ENCODE results near the gene MYH6.
"Not testable (repeated sequence)": the region's sequence is repeated elsewhere in the genome, so short reads cannot be mapped to it uniquely, and the experiment has no call there.

Gene MYH6

GRCh38 chr14:23413681-23414080 lies 5.6 kb upstream of the MYH6 start:
- no peak for DNase-seq

GRCh38 chr14:23411563-23412525 lies 3.8 kb upstream of the MYH6 start:
- no peak for DNase-seq

DNA sequence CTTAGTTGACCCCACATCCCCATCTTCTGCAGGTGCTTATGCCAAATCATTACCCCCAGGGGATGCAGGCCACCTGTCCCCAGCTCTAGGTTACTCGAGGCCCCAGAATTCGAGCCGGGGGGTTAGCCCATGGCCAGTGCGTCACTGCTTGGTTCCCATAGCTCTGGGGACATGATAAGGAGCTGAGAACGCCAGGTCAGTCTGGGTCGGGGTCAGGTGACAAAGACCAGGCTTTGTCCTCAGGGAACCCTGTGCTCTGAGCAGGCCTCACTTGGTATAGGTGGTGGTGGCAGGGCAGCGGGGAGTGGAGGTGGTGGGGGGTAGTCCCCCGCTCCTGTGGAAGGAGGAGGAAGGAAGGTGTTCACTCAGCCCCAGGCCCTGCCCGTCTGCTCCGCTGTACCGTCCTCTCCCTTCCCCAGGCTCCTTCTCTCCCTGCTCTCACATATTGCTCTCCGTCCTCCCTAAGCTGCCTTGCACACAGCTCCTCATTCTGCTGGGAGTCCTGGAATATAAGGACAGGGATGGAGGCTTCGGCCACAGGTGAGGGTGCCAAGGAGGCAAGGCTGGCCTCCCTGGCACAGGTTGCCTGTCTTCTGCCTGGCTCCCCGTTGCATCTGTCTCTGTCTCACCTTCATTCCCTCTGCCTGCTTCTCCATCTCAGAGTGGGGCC lies 2.0 kb upstream of the MYH6 start:
- DNase-seq = no peak

DNA sequence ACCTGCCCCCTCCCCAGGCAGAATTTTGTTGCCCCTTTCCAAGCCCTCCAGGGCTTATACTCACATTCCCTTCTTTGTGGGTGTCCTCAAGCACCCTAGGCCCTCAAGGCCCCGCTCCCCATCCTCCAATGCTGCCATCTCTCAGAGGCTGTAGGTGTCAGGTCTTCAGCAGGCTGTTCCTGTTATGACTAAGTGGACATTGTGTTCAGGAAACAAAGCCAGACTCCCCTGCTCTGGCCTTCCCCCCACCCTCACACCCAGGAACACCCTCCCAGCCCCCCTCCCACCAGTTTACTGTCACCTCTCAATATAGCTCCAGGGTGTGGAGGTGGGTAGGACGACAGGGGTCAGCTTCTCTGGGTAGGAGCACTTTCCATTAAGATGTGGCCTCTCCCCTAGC lies 1.4 kb upstream of the MYH6 start:
- no peak for DNase-seq

- DNase-seq = no peak
These were observed 196 bp upstream of the MYH6 start for GRCh38 chr14:23408307-23408630.

DNA sequence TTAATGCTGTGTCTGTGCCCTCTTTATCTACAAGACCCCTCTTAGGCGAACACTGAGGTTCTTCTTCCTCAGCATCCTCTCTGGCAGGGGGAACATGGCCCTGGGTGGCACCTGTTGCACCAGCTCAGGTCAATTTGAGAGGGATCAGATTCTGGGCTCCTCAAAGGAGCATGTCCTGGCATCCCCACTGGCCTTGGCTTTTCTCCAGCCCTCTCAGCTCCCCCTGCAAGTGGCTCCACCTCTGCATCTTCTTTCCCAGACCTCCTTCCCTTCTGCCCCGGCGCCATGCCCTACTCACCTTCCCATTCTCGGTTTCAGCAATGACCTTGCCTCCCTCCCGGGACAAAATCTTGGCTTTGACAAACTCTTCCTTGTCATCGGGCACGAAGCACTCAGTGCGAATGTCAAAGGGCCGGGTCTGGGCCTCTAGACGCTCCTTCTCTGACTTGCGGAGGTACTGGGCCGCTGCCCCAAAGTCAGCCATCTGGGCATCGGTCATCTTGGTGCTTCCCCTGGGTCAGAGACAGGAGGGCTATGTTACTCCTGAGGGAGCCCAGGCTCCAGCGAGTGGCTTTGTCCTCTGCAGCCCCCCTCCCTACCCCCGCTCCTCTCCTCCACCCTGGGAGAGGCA lies 1.2 kb downstream of the MYH6 start:
- no peak for DNase-seq

DNA sequence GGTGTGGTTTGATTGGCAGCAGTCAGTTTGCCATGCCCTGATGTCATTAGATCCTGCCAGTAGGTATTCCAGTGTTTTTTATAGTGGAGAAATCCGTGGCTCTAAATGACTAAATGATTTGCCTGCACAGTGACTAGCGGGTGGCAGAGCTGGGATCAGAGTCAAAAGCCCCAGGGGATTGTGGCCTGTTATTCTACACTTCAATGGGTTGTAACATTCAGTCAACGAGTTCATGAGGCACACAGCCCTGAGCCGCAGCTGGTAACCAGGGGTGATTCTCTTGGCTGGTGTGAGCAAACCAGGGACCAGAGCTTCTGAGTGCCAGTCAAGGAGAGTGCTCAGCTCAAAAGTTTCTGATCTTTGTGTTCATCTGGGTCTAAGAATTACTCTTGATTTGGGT lies 1.8 kb downstream of the MYH6 start:
- no peak for DNase-seq

GRCh38 chr14:23405516-23406025 lies 2.5 kb downstream of the MYH6 start:
- no peak for DNase-seq

DNA sequence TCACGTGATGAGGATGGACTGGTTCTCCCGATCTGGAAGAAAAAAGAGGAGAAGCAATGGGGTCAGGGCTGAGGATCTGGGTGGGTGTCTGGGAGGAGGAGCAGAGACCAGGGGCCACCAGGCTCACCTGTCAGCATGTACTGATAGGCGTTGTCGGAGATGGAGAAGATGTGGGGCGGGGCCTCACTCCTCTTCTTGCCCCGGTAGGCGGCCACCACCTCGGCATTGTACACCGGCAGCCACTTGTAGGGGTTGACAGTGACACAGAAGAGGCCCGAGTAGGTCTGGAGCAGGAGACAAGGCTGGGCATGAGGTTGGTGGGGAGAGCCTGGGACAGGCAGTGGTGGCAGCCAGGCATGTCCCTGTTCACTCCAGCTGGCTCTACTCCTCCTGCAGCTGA lies 3.0 kb downstream of the MYH6 start:
- no peak for DNase-seq

GRCh38 chr14:23404331-23404900 lies 3.7 kb downstream of the MYH6 start:
- no peak for DNase-seq

GRCh38 chr14:23403908-23404307 lies 4.2 kb downstream of the MYH6 start:
- DNase-seq = no peak

DNA sequence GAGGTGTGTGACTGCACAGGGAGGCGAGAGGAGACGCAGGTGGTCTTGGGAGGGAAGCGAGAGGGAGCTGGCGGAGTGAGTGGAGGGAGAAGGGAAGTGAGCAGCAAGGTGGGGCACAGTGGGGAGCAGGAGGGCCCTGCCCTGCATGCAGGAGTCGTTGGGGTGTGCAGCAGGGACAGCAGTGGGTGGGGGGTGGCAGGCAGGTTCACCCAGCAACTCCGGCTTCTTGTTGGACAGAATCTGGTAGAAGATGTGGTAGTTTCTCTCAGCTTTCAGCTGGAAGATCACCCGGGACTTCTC lies 5.0 kb downstream of the MYH6 start:
- DNase-seq = no peak

GRCh38 chr14:23402296-23403138 lies 5.6 kb downstream of the MYH6 start:
- DNase-seq = no peak

DNA sequence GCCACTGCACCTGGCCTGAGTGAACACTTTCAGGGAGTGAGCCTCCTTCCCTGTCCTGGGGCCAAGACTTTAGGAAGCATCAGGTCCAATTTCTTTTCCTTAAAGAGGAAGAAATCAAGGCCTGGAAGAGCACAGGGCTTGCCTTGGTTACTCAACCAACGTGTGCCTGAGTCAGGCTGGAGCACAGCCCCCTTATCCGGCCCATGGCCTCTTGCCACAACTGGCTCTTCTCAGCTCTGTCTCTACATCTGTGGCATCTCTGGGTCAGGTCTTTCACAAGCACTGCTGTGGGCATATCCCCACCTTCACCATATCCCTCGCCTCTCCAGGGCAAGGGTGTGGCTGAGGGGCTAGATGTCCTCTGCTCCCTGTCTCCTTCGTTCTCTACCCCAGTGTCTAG lies 6.8 kb downstream of the MYH6 start:
- no peak for DNase-seq

DNA sequence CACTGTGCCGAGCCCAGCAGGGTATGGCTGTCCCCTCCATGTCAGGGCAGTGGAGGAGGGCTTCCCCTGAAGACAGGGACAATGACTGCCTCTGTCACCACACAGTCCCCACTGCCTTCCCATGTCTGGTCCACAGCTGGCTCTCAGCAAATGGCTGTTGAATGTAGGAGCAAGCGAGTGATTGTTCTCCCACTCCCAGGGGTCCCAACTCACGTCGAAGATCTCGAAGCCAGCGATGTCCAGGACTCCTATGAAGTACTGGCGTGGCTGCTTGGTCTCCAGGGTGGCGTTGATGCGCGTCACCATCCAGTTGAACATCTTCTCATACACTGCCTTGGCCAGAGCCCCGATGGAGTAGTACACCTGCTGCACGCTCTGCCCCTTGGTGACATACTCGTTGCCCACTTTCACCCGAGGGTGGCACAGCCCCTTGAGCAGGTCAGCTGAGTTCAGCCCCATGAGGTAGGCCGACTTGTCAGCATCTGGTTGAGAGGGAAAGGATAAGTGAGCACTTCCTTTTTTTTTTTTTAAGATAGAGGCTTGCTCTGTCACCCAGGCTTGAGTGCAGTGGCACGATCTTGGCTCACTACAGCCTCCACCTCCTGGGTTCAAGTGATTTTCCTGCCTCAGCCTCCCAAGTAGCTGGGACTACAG lies 7.5 kb downstream of the MYH6 start:
- not testable (repeated sequence) for DNase-seq

DNA sequence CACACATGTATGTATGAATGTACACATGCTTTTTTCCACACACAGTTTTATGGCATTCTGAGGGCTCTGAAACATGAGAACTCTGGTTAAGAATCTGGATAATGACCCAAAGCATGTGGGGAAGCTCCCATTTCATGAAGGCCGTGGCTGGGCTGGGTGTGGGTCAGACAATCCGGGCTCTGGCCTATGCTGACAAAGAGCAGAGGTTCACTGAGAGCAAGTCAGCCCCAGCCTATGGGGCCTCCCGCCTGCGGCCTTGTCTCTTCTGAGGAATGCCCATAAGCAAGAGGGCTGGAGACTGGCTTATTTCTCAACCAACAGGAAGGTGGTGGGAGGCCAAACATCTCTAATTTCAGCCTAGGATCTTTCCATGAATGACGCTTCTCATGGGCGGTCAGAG lies 8.5 kb downstream of the MYH6 start:
- no peak for DNase-seq

GRCh38 chr14:23399136-23399535 lies 8.9 kb downstream of the MYH6 start:
- DNase-seq = no peak

DNA sequence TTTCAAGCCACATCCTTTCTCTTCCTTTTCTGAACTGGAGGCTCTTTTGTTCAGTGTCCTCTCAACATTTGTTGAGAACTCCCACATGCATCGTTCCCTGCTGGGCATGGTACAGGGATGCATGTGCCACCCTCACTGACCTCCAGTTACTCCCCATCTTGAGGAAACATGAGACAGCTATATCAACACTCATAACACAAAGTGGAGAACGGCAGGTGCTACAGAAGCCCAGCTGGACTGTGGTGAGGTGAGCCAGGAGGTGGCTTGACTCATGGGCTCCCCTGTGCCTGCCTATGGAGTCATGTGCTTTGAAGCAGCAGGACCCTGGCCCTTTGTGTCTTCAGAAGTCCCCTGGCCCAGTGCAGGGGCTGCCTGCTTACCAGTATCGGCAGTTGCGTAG lies 9.7 kb downstream of the MYH6 start:
- no peak for DNase-seq

- no peak for DNase-seq
These were observed 11.2 kb downstream of the MYH6 start for GRCh38 chr14:23396781-23397407.

DNA sequence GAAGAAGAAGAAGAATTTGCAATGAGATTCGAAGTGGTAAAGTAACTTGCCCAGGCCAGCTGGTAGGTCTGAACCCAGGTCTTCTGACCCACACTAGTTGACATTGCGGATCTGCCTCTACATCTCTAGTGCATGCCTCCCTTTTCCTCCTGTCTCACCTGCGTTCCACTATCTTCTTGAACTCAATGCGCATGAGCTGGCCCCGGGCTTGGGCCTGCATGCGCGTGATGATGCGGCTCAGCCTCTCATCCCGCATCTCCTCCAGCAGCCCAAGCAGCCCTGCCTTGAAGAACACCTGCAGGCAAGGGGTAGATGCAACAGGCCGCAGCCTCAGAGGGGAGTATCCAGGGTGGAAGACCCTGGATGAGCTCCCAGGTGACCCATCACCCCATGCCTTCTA lies 11.9 kb downstream of the MYH6 start:
- DNase-seq = no peak

DNA sequence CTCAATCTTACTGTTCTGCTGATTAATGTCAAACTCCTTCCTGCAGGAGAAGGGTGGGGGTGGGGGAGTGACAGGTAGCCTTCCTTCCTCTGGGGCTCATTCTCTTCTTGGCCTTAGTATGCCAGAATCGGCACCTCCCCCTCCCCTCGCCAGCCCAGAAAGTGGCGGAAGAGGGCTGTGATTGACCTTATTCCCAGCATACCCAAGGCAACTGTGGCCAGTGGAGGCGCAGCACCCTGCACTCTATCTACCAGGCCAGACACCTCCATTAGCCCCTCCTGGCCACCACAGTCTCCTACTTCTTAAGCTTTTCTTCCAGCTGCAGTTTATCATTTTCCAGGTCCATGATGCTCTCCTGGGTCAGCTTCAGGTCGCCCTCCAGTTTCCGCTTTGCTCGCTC lies 15.5 kb downstream of the MYH6 start:
- no peak for DNase-seq

DNA sequence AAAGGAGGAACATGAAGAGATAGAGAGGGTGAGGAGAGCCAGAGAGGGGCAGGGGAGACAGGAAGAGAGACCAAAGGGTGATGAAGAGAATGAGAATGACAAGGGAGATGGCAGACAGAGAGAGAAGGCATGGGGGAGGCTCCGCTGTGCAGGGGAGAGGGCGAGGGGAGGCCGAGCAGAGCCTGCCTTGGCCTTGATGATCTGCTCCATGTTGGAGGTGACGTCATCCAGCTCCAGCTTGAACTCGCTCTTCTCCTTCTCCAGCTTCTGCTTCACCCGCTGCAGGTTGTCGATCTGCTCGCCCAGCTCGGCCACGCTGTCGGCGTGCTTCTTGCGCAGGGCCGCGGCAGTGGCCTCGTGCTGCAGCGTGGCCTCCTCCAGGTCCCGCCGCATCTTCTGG lies 18.2 kb downstream of the MYH6 start:
- not testable (repeated sequence) for DNase-seq
